Natural killer cell (primary cell): ENCODE measurements around the gene KIF3B. TPM values are rescaled to one million over a fixed set of nuclear protein-coding genes. Genes with fewer than 3 reads are reported as not detected.

Source experiments
- ATAC-seq, 3 donors: fragments of 150-1000 bp in 2 of 3; fragments of 200-7000 bp in 1 of 3; cut with Tn5 transposase; 1 replicate in 1 of 3; 2 replicates in 2 of 3; pipeline ENCODE4 v1.10.0; 2021; ENCODE audit warnings: mild to moderate bottlenecking in 2 of 3, moderate library complexity in 2 of 3
- DNase-seq, 2 donors: peaks; one replicate each; pipeline versions ENCODE4 v3.0.0 to v3.0.0-alpha.2; 2013 to 2021; ENCODE audit warnings: mixed read lengths in 1 of 2
- H3K27ac ChIP-seq: one replicate; pipeline ENCODE4 v1.5.1; 2013; ENCODE audit warnings: mild to moderate bottlenecking, low read length
- H3K27me3 ChIP-seq: one replicate; pipeline ENCODE4 v1.6.1; 2013; ENCODE audit warnings: low read length; ENCODE audit not compliant: control insufficient read depth, insufficient read depth
- H3K36me3 ChIP-seq: one replicate; pipeline ENCODE4 v1.6.1; 2013; ENCODE audit warnings: low read length; ENCODE audit not compliant: control insufficient read depth, insufficient read depth
- H3K4me1 ChIP-seq: one replicate; pipeline ENCODE4 v1.6.1; 2013; ENCODE audit warnings: low read length; ENCODE audit not compliant: control insufficient read depth, insufficient read depth
- H3K4me3 ChIP-seq: one replicate; pipeline ENCODE4 v1.5.1; 2013; ENCODE audit warnings: low read length
- H3K9me3 ChIP-seq: one replicate; pipeline ENCODE4 v1.6.1; 2013; ENCODE audit warnings: low read length; ENCODE audit not compliant: control insufficient read depth, insufficient read depth
- H3K27ac Mint-ChIP-seq, 2 donors: one replicate each; pipeline ENCODE4 v1.8.0; 2022; ENCODE audit warnings: mild to moderate bottlenecking in 2 of 2, mixed read lengths in 2 of 2, moderate library complexity in 1 of 2
- H3K27me3 Mint-ChIP-seq, 2 donors: one replicate each; pipeline ENCODE4 v1.8.0; 2022; ENCODE audit warnings: low read depth in 2 of 2, mixed read lengths in 2 of 2
- H3K36me3 Mint-ChIP-seq: one replicate; pipeline ENCODE4 v1.8.0; 2022; ENCODE audit warnings: mixed read lengths
- H3K4me1 Mint-ChIP-seq, 2 donors: one replicate each; pipeline ENCODE4 v1.8.0; 2022; ENCODE audit warnings: mixed read lengths in 2 of 2
- H3K4me3 Mint-ChIP-seq: one replicate; pipeline ENCODE4 v1.8.0; 2022; ENCODE audit warnings: mild to moderate bottlenecking, moderate library complexity, mixed read lengths
- H3K9me3 Mint-ChIP-seq, 2 donors: one replicate each; pipeline ENCODE4 v1.8.0; 2022; ENCODE audit warnings: mixed read lengths in 2 of 2
- WGBS: methylation state at CpG from one replicate; pipeline ENCODE4 v1.1.7; 2013; ENCODE audit warnings: missing lambda C conversion rate; ENCODE audit not compliant: insufficient coverage; 5-methylcytosine and 5-hydroxymethylcytosine counted together
- intact Hi-C: fragments of 100-400 bp; cut with micrococcal nuclease; formaldehyde crosslinking; loops from one replicate; pipeline ENCODE4 v1.14.2; 2022
- total RNA-seq, 4 donors: library from RNA; stranded (reverse); fragments of 120-200 nt in 1 of 4; gene quantifications; one replicate each; pipeline versions ENCODE4 v1.2.3 to v1.2.4, GENCODE V29; 2013 to 2022
- TF ChIP-seq, protein P1 (sequence below): fragments of 200-600 bp; IDR thresholded peaks from one replicate; pipeline ENCODE4 v1.8.0; 2022; ENCODE audit warnings: antibody characterized with exemption

The KIF3B gene
- total RNA-seq, 3 donors from 2014 or later (not counting 1 experiment from before 2014, with no cell fraction given) = 10.2 to 14.3 (median 13.2) TPM

GRCh38 chr20:32366380-32366779 is 88.9 kb downstream of the KIF3B start:
- Histone ChIP-seq H3K36me3 (peaks cover 9% of the 10 kb centered on the region), H3K4me3 (no peak overlapping the region), H3K27me3 (no peaks in the 10 kb centered on the region), H3K4me1 (peaks cover 5% of the 10 kb centered on the region), H3K9me3 (no peaks in the 10 kb centered on the region), H3K27ac (no peak overlapping the region)
- no peak for DNase-seq
- H3K4me3 Mint-ChIP-seq = no peak overlapping the region
- H3K9me3 Mint-ChIP-seq = no peaks in the 10 kb centered on the region
- intact Hi-C loops = no loop called here
- no peaks in the 10 kb centered on the region for H3K36me3 Mint-ChIP-seq
- peak overlapping the region in 1 of 2 donors; percentile 44 for H3K27ac Mint-ChIP-seq
- no peak for ATAC-seq
- TF ChIP-seq, protein P1, sequence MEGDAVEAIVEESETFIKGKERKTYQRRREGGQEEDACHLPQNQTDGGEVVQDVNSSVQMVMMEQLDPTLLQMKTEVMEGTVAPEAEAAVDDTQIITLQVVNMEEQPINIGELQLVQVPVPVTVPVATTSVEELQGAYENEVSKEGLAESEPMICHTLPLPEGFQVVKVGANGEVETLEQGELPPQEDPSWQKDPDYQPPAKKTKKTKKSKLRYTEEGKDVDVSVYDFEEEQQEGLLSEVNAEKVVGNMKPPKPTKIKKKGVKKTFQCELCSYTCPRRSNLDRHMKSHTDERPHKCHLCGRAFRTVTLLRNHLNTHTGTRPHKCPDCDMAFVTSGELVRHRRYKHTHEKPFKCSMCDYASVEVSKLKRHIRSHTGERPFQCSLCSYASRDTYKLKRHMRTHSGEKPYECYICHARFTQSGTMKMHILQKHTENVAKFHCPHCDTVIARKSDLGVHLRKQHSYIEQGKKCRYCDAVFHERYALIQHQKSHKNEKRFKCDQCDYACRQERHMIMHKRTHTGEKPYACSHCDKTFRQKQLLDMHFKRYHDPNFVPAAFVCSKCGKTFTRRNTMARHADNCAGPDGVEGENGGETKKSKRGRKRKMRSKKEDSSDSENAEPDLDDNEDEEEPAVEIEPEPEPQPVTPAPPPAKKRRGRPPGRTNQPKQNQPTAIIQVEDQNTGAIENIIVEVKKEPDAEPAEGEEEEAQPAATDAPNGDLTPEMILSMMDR = no peak
- H3K27me3 Mint-ChIP-seq = no peaks in the 10 kb centered on the region
- WGBS = 86% methylated on average over 2 of the region's 2 CpGs
- peaks cover 37 to 56% of the 10 kb centered on the region in 2 donors for H3K4me1 Mint-ChIP-seq

GRCh38 chr20:32368323-32368722 is 90.9 kb downstream of the KIF3B start:
- DNase-seq (no peak), ATAC-seq (no peak)
- H3K36me3 Mint-ChIP-seq = no peaks in the 10 kb centered on the region
- intact Hi-C loops = no loop called here
- H3K27me3 ChIP-seq = no peaks in the 10 kb centered on the region
- no peaks in the 10 kb centered on the region for H3K9me3 Mint-ChIP-seq
- H3K4me3 ChIP-seq = no peak overlapping the region
- peaks cover 18% of the 10 kb centered on the region for H3K36me3 ChIP-seq
- H3K9me3 ChIP-seq = no peaks in the 10 kb centered on the region
- TF ChIP-seq, protein P1 = no peak
- H3K27ac Mint-ChIP-seq = peak overlapping the region in 1 of 2 donors; percentile 21
- H3K4me3 Mint-ChIP-seq = no peak overlapping the region
- H3K27me3 Mint-ChIP-seq = no peaks in the 10 kb centered on the region
- H3K4me1 ChIP-seq = peaks cover 5% of the 10 kb centered on the region
- no peak overlapping the region for H3K27ac ChIP-seq
- peaks cover 31 to 43% of the 10 kb centered on the region in 2 donors for H3K4me1 Mint-ChIP-seq

DNA sequence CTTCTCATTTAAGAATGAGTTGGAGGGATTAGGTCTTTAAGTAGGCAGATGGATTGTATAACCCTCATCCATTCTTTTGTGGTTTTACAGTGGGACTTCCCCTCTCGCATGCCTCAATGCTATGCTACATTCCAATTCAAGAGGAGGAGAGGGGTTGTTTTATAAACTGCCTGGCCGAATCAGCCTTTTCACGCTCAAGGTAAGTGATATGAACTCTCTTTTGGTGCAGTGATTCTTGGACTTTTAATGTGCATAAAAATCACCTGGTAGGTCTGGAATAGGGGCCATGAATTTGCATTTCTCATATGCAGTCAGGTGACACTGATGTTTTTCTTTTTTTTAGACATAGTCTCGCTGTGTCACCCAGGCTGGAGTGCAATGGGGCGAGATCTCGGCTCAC is 91.5 kb downstream of the KIF3B start:
- Histone ChIP-seq H3K4me3 (no peak overlapping the region), H3K27ac (no peak overlapping the region), H3K9me3 (no peaks in the 10 kb centered on the region), H3K36me3 (peaks cover 18% of the 10 kb centered on the region), H3K27me3 (no peaks in the 10 kb centered on the region), H3K4me1 (peaks cover 5% of the 10 kb centered on the region)
- H3K27me3 Mint-ChIP-seq = no peaks in the 10 kb centered on the region
- peaks cover 26 to 37% of the 10 kb centered on the region in 2 donors for H3K4me1 Mint-ChIP-seq
- 73% methylated on average over 5 of the region's 6 CpGs for WGBS
- H3K9me3 Mint-ChIP-seq = no peaks in the 10 kb centered on the region
- DNase-seq (no peak), ATAC-seq (no peak)
- TF ChIP-seq, protein P1 = no peak
- H3K36me3 Mint-ChIP-seq = no peaks in the 10 kb centered on the region
- intact Hi-C loops = no loop called here
- no peak overlapping the region for H3K27ac Mint-ChIP-seq
- no peak overlapping the region for H3K4me3 Mint-ChIP-seq

DNA sequence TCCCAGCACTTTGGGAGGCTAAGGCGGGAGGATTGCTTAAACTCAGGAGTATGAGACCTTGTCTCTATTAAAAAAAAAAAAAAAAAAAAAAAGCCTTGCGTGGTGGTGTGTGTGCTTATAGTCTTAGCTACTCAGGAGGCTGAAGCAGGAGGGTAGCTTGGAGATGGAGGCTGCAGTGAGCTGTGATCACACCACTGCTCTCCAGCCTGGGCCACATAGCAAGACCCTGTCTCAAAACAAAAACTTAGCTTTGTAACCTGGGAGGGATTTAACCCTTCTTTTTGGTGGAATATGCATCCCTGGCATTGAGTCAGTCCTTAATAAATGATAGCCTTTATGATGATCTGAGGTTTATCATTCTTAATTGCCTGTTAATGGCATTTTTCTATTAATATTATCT is 93.4 kb downstream of the KIF3B start:
- Mint-ChIP-seq H3K27ac (no peak overlapping the region), H3K27me3 (no peaks in the 10 kb centered on the region)
- TF ChIP-seq, protein P1 = no peak

More for the DNA sequence above, 93.4 kb downstream of the KIF3B start:
- no peak for DNase-seq
- ATAC-seq = no peak
- 100% methylated on average over 1 of the region's 2 CpGs for WGBS
- Histone ChIP-seq H3K4me3 (no peak overlapping the region), H3K4me1 (no peaks in the 10 kb centered on the region), H3K36me3 (peaks cover 18% of the 10 kb centered on the region), H3K27me3 (no peaks in the 10 kb centered on the region), H3K27ac (no peak overlapping the region), H3K9me3 (no peaks in the 10 kb centered on the region)
- Mint-ChIP-seq H3K4me3 (no peak overlapping the region), H3K36me3 (no peaks in the 10 kb centered on the region), H3K4me1 (peaks cover 14 to 24% of the 10 kb centered on the region in 2 donors), H3K9me3 (no peaks in the 10 kb centered on the region)
- intact Hi-C loops = no loop called here
